Activated CD8-positive, alpha-beta memory T cell treated with anti-CD3 and anti-CD28 coated beads for 48 hours (primary cell): Measurements from ENCODE around the gene SIN3B.

Experiments used
- DNase-seq, 3 experiments: peaks; one replicate each; pipeline ENCODE4 v3.0.0-alpha.2; 2020; ENCODE audit warnings: low read depth in 2 of 3, low spot score in 2 of 3

The SIN3B gene

GRCh38 chr19:16822648-16823047, 6.5 kb upstream of the SIN3B start:
- no peak for DNase-seq

DNA sequence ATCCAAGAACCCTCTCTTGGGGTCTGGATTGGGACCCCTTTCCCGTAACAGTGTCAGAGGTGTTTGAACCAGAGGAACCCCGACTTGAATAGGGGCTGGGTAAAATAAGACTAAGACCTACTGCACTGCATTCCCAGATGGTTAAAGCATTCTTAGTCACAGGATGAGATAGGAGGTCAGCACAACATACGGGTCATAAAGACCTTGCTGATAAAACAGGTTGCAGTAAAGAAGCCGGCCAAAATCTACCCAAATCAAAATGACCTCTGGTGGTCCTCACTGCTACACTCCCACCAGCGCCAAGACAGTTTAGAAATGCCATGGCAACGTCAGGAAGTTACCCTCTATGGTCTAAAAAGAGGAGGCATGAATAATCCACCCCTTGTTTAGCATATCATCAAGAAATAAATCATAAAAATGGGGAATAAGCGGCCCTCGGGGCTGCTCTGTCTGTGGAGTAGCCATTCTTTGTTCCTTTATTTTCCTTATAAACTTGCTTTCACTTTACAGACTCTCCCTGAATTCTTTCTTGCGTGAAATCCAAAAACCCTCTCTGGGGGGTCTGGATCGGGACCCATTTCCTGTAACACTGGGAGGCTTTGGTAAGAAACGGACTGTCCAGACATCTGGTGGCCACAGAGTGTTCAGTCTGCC, 4.4 kb upstream of the SIN3B start:
- no peak for DNase-seq

DNA sequence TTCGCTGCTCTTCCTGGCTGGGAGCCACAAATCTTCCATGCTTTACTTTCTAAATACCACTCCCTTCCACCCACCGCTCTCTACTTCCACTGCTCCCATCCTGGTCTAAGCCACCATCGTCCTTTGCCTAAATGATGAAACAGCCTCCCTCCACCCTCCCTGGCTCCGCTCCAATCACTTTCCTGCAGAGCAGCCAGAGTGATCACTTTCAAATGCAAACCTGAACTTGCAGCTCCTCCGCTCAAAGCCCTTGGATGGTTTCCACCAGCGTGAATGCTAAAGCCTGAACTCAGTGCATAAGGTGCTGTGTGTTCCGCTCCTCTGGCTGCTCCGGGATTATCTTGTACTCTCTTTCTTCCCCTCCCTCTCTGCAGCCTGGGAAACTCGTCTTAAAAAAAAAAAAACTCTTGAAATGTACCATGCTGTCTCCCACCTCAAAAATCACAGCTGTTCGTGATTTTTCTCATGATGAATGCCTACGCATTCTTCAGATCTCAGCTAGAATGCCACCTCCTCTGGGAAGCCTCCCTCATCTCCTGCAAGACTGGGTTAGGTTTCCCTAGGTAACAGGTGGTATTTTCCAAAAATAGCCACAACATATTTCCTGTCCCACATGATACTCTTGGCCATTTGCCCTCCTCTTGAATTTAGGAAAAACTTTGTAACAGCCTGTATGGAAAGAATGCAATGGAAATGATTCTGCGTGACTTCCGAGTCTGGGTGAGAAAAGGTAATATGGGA, 3.7 kb upstream of the SIN3B start:
- no peak for DNase-seq

GRCh38 chr19:16829822-16830289, 658 bp downstream of the SIN3B start:
- DNase-seq, result no peak

GRCh38 chr19:16830679-16831078, 1.5 kb downstream of the SIN3B start:
- DNase-seq, result no peak

GRCh38 chr19:16831531-16831930, 2.3 kb downstream of the SIN3B start:
- no peak for DNase-seq

DNA sequence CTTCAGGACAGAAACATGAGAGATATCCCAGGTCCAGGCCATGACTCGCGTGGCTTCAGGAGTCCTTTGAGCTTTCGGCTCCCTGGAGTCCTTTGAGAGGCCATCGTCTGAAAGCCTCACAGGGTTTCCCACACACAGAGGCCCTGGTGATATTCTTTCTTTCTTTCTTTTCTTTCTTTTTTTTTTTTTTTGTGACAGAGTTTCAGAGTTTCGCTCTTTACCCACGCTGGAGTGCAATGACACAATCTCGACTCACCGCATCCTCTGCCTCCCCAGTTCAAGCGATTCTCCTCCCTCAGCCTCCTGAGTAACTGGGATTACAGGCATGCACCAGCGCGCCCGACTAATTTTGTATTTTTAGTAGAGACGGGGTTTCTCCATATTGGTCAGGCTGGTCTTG, 5.5 kb downstream of the SIN3B start:
- no peak for DNase-seq

- no peak for DNase-seq
Observed at GRCh38 chr19:16836115-16837034, 7.2 kb downstream of the SIN3B start.

DNA sequence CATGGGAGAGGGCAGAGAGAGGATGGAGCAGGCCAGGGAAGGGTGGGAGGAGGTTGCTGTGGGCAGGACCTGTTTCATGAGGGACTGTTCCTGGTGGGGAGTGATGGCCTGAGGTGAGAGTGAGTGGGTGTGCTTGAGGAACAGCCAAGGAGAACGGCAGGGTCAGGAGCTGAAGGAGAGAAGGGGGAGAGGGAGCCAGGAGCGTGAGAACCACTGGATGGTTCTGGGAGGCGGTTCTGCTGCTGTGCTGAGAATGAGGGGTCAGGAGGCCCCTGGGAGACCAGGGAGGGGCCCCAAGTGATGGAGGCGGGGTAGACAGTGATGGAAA, 7.8 kb downstream of the SIN3B start:
- no peak for DNase-seq

DNA sequence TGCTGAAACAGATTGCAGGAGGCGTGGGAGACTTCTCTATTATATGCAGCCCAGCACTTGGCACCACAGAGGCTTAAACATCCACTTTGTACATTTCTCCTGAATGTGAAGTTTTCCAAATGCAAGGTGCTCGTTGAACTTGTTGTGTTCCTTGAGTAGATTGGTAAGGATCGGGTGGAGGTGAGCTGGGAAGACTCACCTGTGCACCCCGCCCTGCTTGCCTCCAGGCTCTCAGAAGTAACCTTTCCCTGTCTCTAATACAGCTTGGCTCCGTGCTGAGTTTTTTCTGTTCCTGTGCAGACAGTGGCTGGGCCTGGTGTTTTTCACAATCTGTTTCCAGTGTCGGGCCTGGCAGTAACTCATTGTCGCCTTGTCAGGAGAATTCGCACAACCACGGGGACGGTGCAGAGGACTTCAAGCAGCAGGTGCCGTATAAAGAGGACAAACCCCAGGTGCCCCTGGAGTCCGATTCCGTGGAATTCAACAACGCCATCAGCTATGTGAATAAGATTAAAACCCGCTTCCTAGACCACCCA, 12.3 kb downstream of the SIN3B start:
- DNase-seq, result no peak

DNA sequence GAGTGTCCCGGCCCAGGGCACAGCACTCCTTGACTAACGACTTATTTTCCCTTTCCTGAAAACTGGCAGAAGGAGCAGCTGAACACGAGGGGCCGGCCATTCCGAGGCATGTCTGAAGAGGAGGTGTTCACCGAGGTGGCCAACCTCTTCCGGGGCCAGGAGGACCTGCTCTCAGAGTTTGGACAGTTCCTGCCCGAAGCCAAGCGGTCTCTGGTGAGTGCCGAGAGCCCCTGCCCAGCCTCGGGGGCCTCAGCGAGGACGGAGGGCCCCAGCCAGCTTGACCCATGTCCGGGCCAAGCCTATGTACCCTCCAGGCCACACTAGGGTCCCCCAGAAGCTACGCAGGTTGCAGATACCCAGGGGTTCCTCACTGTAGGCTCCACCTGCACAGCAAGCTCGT, 17.7 kb downstream of the SIN3B start:
- no peak for DNase-seq

- DNase-seq, result no peak
Observed at GRCh38 chr19:16847430-16847829, 18.2 kb downstream of the SIN3B start.

- no peak for DNase-seq
Observed at GRCh38 chr19:16849168-16849567, 20.0 kb downstream of the SIN3B start.

DNA sequence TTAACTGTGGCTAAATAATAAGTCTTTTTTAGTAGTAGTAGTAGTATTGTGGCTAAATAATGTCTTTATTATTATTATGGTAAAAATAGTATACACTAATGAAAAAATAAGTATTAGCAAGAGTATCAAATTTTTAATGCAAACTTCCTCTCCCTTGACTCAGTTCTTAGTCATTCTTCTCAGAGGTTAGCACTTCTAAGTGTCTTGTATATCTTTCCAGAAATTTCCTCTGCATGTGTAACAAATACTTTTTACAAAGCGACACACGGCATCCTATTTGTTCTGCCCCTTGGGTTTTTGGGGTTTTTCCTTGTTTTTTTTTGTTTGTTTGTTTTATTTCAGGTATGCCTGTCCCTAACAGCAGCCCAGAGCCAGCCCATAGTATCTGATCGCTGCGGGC, 20.9 kb downstream of the SIN3B start:
- no peak for DNase-seq

DNA sequence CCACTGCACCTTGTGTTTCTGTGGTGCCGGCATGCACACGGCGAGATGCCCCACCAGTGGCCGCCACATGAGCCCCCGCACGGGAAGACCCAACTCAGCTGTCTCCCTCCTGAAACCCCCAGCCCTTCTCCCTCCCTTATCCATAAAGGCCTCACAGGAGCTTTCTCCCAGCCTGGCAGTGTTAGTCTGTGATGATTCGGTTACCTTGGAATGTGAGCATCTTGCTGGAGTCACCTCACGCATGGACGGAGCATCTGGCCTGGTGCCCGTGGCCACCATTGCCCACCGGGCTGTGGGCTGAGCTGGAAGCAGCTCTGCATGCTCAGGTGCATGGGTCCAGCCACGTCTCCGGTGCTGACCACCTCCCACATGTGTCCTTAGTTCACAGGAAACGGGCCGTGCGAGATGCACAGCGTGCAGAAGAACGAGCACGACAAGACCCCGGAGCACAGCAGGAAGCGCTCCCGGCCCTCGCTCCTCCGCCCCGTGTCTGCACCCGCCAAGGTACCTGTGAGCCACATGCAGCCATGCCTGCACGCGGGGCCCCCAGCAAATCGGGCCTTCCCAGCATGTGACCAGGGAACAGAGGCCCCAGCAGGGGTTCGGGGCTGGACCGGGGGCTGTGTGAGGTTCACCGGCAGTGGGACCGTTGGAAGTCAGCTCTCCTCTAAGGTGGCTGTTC, 22.0 kb downstream of the SIN3B start:
- no peak for DNase-seq

GRCh38 chr19:16853066-16853465, 23.9 kb downstream of the SIN3B start:
- DNase-seq, result no peak

DNA sequence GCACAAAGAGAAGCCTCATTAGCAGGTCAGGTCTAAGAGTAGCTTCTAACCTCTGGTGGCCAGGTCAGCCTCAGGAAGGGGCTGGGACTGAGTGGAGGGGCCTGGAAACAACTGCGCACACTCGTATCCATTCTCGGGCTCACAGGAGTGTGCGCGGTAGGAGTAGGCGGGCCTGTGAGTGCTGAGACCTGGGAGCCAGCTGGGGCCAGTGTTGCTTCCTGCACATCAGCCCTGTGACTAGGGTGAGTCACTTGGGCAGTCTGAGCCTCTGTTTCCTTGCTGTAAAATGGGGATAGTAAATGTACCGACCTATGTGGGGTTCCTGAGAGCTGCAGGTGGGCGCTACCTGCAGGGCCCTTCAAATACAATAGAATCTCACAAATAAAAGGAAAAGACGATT, 26.9 kb downstream of the SIN3B start:
- DNase-seq, result no peak

- DNase-seq, result no peak
Observed at GRCh38 chr19:16859626-16860025, 30.4 kb downstream of the SIN3B start.

GRCh38 chr19:16860118-16860517, 30.9 kb downstream of the SIN3B start:
- DNase-seq, result no peak

DNA sequence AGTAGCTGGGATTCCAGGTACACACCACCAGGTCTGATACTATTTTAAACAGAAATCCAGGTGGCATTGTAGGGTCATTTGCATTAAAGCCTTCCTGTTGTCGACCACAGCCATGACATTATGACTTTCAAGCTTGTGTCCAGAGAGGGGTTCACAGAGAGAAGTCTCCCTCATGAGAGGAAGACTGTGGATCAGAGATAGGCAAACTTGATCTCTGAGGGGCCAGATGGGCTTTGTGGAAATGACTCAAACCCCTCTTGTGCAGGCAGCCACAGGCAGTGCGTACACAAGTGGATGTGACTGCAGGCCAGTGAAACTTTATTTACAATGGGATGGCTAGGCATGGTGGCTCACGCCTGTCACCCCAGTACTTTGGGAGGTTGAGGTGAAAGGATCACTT, 31.8 kb downstream of the SIN3B start:
- no peak for DNase-seq

DNA sequence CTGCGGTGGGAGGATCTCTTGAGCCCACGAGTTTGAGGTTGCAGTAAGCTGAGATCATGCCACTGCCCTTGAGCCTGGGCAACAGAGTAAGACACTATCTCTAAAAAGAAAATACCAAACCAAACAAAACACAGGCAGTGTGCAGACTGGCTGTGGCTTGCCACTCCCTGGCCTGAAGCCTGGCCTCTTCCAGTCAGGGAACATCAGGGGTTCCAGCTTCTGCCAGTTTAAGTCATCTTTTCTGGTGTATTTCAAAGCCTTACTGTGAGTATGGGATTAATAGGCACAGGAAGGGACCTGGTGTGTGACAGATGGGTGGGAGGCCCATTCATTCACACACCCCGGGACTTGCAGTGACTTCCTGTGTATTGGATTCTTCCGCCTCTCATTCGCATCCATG, 32.6 kb downstream of the SIN3B start:
- DNase-seq, result no peak
